ENCODE results near the gene ZBTB38.

The ZBTB38 gene

GRCh38 chr3:141401573-141402475 is 33.5 kb downstream of the ZBTB38 start:
- peak overlapping the region; percentile 84 for H3K4me2 ChIP-seq
- peaks cover 23% of the 10 kb centered on the region for H3K9me3 ChIP-seq
- no peaks in the 10 kb centered on the region for H3K36me3 ChIP-seq
- H3K4me1 ChIP-seq = peaks cover 7% of the 10 kb centered on the region
- H4K20me1 ChIP-seq = peaks cover 5% of the 10 kb centered on the region; the same call in 1 of the 2 replicates
- no peak overlapping the region for H3K27ac ChIP-seq
- H3K27me3 ChIP-seq = peaks cover 60% of the 10 kb centered on the region
- H3K9ac ChIP-seq = peak overlapping the region; percentile 34; the same call in 1 of the 2 replicates
- peak overlapping the region; percentile 67 for H3K4me3 ChIP-seq
- no peak for TF ChIP-seq Cebpa-rat (IDR thresholded peaks at IDR 0.05)

GRCh38 chr3:141402476-141403171 is 34.3 kb downstream of the ZBTB38 start:
- H3K27ac ChIP-seq = no peak overlapping the region
- peak overlapping the region; percentile 84 for H3K4me2 ChIP-seq
- peak overlapping the region; percentile 67 for H3K4me3 ChIP-seq
- H3K27me3 ChIP-seq = peaks cover 60% of the 10 kb centered on the region
- peaks cover 5% of the 10 kb centered on the region; the same call in 1 of the 2 replicates for H4K20me1 ChIP-seq
- H3K4me1 ChIP-seq = peaks cover 7% of the 10 kb centered on the region
- H3K36me3 ChIP-seq = no peaks in the 10 kb centered on the region
- peaks cover 15% of the 10 kb centered on the region for H3K9me3 ChIP-seq
- peak overlapping the region; percentile 34; the same call in 1 of the 2 replicates for H3K9ac ChIP-seq
- TF ChIP-seq Cebpa-rat (IDR thresholded peaks at IDR 0.05) = no peak

DNA sequence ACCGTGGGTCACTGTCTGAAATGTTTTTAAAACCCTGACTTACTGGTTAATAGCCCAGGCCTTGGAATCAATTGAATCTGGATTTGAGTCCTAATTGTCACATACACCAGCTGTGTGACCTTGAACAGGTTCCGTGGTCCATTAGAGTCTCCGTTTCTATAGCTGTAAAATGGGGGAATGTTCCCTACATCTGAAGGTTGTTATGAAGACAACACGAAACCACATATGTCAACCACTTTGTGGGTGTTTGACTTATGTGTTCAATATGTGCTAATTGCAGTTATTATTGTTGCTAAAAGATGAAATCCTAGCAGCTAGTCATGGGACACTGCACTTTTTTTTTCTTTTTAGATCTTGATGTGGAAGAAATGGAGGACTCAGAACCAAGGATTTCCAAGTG is 35.3 kb downstream of the ZBTB38 start:
- H3K9ac ChIP-seq = no peak overlapping the region
- no peak overlapping the region for H3K4me3 ChIP-seq
- no peak overlapping the region for H3K27ac ChIP-seq
- peaks cover 5% of the 10 kb centered on the region; the same call in 1 of the 2 replicates for H4K20me1 ChIP-seq
- peaks cover 7% of the 10 kb centered on the region for H3K4me1 ChIP-seq
- H3K4me2 ChIP-seq = no peak overlapping the region
- TF ChIP-seq Cebpa-rat (IDR thresholded peaks at IDR 0.05) = no peak
- H3K27me3 ChIP-seq = peaks cover 60% of the 10 kb centered on the region
- no peaks in the 10 kb centered on the region for H3K36me3 ChIP-seq
- H3K9me3 ChIP-seq = peaks cover 11% of the 10 kb centered on the region; the same call in 1 of the 2 replicates

GRCh38 chr3:141405025-141405424 is 36.7 kb downstream of the ZBTB38 start:
- H3K27ac ChIP-seq = no peak overlapping the region
- H4K20me1 ChIP-seq = peaks cover 5% of the 10 kb centered on the region; the same call in 1 of the 2 replicates
- no peaks in the 10 kb centered on the region for H3K36me3 ChIP-seq
- H3K4me2 ChIP-seq = no peak overlapping the region
- no peak overlapping the region for H3K4me3 ChIP-seq
- H3K27me3 ChIP-seq = peaks cover 51% of the 10 kb centered on the region
- TF ChIP-seq Cebpa-rat (IDR thresholded peaks at IDR 0.05) = no peak
- H3K9me3 ChIP-seq = peaks cover 11% of the 10 kb centered on the region; the same call in 1 of the 2 replicates
- H3K9ac ChIP-seq = no peak overlapping the region
- H3K4me1 ChIP-seq = peaks cover 7% of the 10 kb centered on the region

- Histone ChIP-seq H3K27ac (no peak overlapping the region), H3K27me3 (peaks cover 45% of the 10 kb centered on the region), H3K9ac (no peak overlapping the region), H3K36me3 (no peaks in the 10 kb centered on the region), H4K20me1 (peaks cover 5% of the 10 kb centered on the region; the same call in 1 of the 2 replicates), H3K4me1 (peaks cover 7% of the 10 kb centered on the region), H3K4me3 (no peak overlapping the region), H3K9me3 (peaks cover 11% of the 10 kb centered on the region; the same call in 1 of the 2 replicates), H3K4me2 (no peak overlapping the region)
- TF ChIP-seq Cebpa-rat (IDR thresholded peaks at IDR 0.05) = no peak
Observed at GRCh38 chr3:141405591-141405990, 37.3 kb downstream of the ZBTB38 start.

DNA sequence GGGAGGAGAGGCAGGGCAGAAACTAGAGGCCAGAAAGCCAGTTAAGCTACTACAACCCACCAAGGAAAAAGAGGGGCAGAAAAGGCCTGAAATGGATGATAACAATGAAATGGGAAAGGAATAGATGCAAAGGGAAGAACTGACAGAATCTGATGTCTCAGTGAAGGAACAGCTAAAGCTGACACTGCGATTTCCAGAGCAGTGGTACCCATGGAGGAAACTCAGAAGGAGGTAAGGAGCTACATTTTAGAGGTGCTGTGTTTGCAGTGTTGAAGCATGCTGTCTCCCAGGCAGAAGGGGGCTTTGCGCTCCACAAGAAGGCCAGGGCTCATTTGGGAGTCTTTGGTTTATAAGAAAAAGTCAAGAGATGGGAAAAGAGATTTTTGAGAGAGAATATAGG is 38.0 kb downstream of the ZBTB38 start:
- no peak for TF ChIP-seq Cebpa-rat (IDR thresholded peaks at IDR 0.05)
- Histone ChIP-seq H4K20me1 (peaks cover 5% of the 10 kb centered on the region; the same call in 1 of the 2 replicates), H3K9ac (no peak overlapping the region), H3K36me3 (no peaks in the 10 kb centered on the region), H3K27ac (no peak overlapping the region), H3K4me1 (peaks cover 7% of the 10 kb centered on the region), H3K9me3 (peaks cover 11% of the 10 kb centered on the region; the same call in 1 of the 2 replicates), H3K4me3 (no peak overlapping the region), H3K27me3 (peaks cover 39% of the 10 kb centered on the region), H3K4me2 (no peak overlapping the region)

- Histone ChIP-seq H3K27me3 (peaks cover 31% of the 10 kb centered on the region), H3K27ac (no peak overlapping the region), H3K36me3 (no peaks in the 10 kb centered on the region), H3K4me2 (no peak overlapping the region), H4K20me1 (peaks cover 2% of the 10 kb centered on the region; the same call in 1 of the 2 replicates), H3K4me1 (peaks cover 7% of the 10 kb centered on the region), H3K9me3 (peaks cover 11% of the 10 kb centered on the region; the same call in 1 of the 2 replicates), H3K9ac (no peak overlapping the region), H3K4me3 (no peak overlapping the region)
- TF ChIP-seq Cebpa-rat (IDR thresholded peaks at IDR 0.05) = no peak
Observed at GRCh38 chr3:141407047-141407446, 38.7 kb downstream of the ZBTB38 start.

- H3K4me3 ChIP-seq = no peak overlapping the region
- no peak overlapping the region for H3K9ac ChIP-seq
- no peak overlapping the region for H3K4me2 ChIP-seq
- H4K20me1 ChIP-seq = no peaks in the 10 kb centered on the region
- peaks cover 2% of the 10 kb centered on the region for H3K4me1 ChIP-seq
- no peaks in the 10 kb centered on the region for H3K36me3 ChIP-seq
- H3K9me3 ChIP-seq = peaks cover 11% of the 10 kb centered on the region; the same call in 1 of the 2 replicates
- peaks cover 23% of the 10 kb centered on the region for H3K27me3 ChIP-seq
- H3K27ac ChIP-seq = no peak overlapping the region
- no peak for TF ChIP-seq Cebpa-rat (IDR thresholded peaks at IDR 0.05)
Observed at GRCh38 chr3:141407825-141408224, 39.5 kb downstream of the ZBTB38 start.

GRCh38 chr3:141408596-141408995 is 40.3 kb downstream of the ZBTB38 start:
- Histone ChIP-seq H3K36me3 (no peaks in the 10 kb centered on the region), H3K4me3 (no peak overlapping the region), H3K27me3 (peaks cover 15% of the 10 kb centered on the region), H4K20me1 (no peaks in the 10 kb centered on the region), H3K27ac (no peak overlapping the region), H3K4me1 (no peaks in the 10 kb centered on the region), H3K4me2 (no peak overlapping the region), H3K9ac (no peak overlapping the region), H3K9me3 (peaks cover 6% of the 10 kb centered on the region; the same call in 1 of the 2 replicates)
- TF ChIP-seq Cebpa-rat (IDR thresholded peaks at IDR 0.05) = no peak
